Peyer's patch (tissue), 4 donors: ENCODE results near the gene CC2D2A. TPM values are rescaled to one million over a fixed set of nuclear protein-coding genes. Genes with fewer than 3 reads are reported as not detected.

Experiments
- DNase-seq, 3 donors: peaks; one replicate each; pipeline ENCODE4 v3.0.0-alpha.2; 2017 to 2019
- H3K27ac ChIP-seq, 4 donors: fragments of 200-600 bp; sonication (generic); one replicate each; pipeline ENCODE4 v1.5.1; 2016 to 2019
- H3K27me3 ChIP-seq, 2 donors: fragments of 200-600 bp; sonication (generic); one replicate each; pipeline ENCODE4 v1.5.1; 2019
- H3K36me3 ChIP-seq, 3 donors: fragments of 200-600 bp; sonication (generic); one replicate each; pipeline ENCODE4 v1.5.1; 2016 to 2019
- H3K4me1 ChIP-seq, 4 donors: fragments of 200-600 bp; sonication (generic); one replicate each; pipeline ENCODE4 v1.5.1; 2016 to 2019
- H3K4me3 ChIP-seq, 4 donors: fragments of 200-600 bp; sonication (generic); 1 replicate in 3 of 4; 2 replicates in 1 of 4; pipeline ENCODE4 v1.5.1; 2016 to 2019; ENCODE audit warnings: mild to moderate bottlenecking in 1 of 4
- H3K9me3 ChIP-seq, 4 donors: fragments of 200-600 bp; sonication (generic); one replicate each; pipeline ENCODE4 v1.5.1; 2016 to 2019; ENCODE audit warnings: mild to moderate bottlenecking in 1 of 4
- POLR2A ChIP-seq, 2 donors: fragments of 450-650 bp; IDR thresholded peaks; one replicate each; pipeline ENCODE4 v1.5.1; 2017; ENCODE audit warnings: antibody characterized with exemption in 2 of 2, mild to moderate bottlenecking in 2 of 2, moderate library complexity in 2 of 2
- total RNA-seq, 4 donors: library from RNA; depleted of rRNA; stranded (reverse); fragments of >200 nt; gene quantifications; one replicate each; pipeline ENCODE4 v1.1.0, GENCODE V29; 2016
- TF ChIP-seq, protein P1 (sequence below), 6 experiments: fragments of 450-650 bp in 4 of 6; fragments of 200-600 bp in 2 of 6; sonication (generic) in 1 of 6; IDR thresholded peaks; one replicate each; pipeline ENCODE4 v1.5.1; 2017 to 2019; ENCODE audit warnings: antibody characterized with exemption in 6 of 6, mild to moderate bottlenecking in 3 of 6, moderate library complexity in 1 of 6

CC2D2A gene
- total RNA-seq, 4 donors from 2014 or later = 7.3 to 45.4 (median 8.9) TPM

DNA sequence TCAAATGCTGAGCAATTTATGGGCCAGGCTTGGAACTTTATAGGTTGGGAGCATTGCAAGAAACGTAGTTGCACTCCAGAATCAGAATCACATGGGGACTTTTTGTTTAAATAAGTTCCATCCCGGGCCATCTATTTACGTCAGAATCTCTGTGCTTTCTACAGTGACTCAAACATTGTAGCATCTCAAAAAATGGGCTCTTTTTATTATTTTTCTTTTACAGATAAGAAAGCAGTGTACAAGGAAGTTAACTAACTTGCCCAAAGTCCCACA lies 10.2 kb downstream of the CC2D2A start:
- Histone ChIP-seq H3K4me1 (no peaks in the 10 kb centered on the region), H3K4me3 (peak overlapping the region in 3 of 4 donors; percentile 23 to 40 (median 31)), H3K27me3 (no peaks in the 10 kb centered on the region), H3K9me3 (no peaks in the 10 kb centered on the region), H3K27ac (peak overlapping the region in 2 of 4 donors; percentile 24 to 66), H3K36me3 (no peaks in the 10 kb centered on the region)
- DNase-seq = no peak
- no peak for TF ChIP-seq POLR2A (IDR thresholded peaks at IDR 0.05)
- TF ChIP-seq, protein P1, sequence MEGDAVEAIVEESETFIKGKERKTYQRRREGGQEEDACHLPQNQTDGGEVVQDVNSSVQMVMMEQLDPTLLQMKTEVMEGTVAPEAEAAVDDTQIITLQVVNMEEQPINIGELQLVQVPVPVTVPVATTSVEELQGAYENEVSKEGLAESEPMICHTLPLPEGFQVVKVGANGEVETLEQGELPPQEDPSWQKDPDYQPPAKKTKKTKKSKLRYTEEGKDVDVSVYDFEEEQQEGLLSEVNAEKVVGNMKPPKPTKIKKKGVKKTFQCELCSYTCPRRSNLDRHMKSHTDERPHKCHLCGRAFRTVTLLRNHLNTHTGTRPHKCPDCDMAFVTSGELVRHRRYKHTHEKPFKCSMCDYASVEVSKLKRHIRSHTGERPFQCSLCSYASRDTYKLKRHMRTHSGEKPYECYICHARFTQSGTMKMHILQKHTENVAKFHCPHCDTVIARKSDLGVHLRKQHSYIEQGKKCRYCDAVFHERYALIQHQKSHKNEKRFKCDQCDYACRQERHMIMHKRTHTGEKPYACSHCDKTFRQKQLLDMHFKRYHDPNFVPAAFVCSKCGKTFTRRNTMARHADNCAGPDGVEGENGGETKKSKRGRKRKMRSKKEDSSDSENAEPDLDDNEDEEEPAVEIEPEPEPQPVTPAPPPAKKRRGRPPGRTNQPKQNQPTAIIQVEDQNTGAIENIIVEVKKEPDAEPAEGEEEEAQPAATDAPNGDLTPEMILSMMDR (IDR thresholded peaks at IDR 0.05) = no peak

DNA sequence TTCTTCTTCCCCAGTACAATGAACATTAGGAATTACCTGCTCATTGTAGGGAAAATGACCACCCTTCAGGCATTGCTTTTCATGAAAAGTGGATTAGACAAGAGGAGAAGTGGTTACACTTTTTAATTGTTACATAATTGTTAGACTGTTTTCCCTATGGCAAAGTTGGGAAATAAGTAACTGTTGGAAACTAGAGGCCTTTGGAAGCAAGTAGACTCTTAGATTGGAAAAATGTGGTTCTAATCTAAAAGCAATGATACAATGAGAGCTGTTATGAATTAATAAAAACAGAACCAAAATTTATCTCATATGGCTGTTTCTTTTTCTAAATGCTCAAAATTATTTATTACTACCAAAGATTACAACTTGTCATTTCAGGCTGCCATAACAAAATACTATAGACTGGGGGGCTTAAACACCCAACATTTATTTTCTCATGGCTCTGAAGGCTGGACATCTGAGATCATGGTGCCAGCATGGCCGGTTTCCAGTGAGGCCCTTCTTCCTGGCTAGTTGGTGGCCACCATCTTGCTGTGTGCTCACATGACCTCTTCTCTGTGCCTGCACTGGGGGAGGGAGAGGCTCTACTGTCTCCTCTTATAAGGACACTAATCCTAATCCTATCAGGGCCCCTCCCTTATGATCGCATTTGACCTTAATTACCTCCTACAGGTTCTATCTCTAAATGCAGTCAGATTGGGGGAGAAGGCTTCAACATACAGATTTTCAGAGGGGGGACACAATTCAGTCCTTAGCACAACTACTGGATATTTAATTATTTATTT lies 12.5 kb downstream of the CC2D2A start:
- Histone ChIP-seq H3K36me3 (no peaks in the 10 kb centered on the region), H3K27ac (no peak overlapping the region), H3K4me3 (no peak overlapping the region), H3K27me3 (no peaks in the 10 kb centered on the region), H3K4me1 (no peaks in the 10 kb centered on the region), H3K9me3 (no peaks in the 10 kb centered on the region)
- no peak for TF ChIP-seq POLR2A (IDR thresholded peaks at IDR 0.05)
- TF ChIP-seq, protein P1 (IDR thresholded peaks at IDR 0.05) = no peak
- DNase-seq = no peak

DNA sequence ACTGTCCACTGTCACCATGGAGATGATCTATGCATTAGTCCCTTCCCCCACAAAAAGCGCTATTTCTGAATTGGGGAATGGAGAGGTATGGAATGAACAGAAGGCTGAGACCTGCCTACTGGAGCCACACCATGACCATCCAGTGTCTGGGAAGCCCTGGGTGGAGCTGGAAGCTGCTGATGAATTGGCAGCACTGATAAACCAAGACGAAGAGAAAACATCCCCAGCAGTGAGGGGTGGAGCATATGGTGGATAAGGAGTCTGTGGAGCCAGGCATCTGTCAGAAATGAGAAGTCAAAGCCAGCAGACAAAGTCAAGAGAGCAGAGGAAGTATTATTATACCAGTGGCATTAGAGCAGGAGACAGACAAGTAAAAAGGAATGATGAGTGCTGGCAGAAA lies 13.2 kb downstream of the CC2D2A start:
- H3K9me3 ChIP-seq = no peaks in the 10 kb centered on the region
- no peak for DNase-seq
- no peak overlapping the region for H3K27ac ChIP-seq
- H3K4me3 ChIP-seq = no peak overlapping the region
- H3K4me1 ChIP-seq = no peaks in the 10 kb centered on the region
- no peaks in the 10 kb centered on the region for H3K36me3 ChIP-seq
- no peaks in the 10 kb centered on the region for H3K27me3 ChIP-seq
- TF ChIP-seq POLR2A (IDR thresholded peaks at IDR 0.05) = no peak
- TF ChIP-seq, protein P1 (IDR thresholded peaks at IDR 0.05) = no peak

DNA sequence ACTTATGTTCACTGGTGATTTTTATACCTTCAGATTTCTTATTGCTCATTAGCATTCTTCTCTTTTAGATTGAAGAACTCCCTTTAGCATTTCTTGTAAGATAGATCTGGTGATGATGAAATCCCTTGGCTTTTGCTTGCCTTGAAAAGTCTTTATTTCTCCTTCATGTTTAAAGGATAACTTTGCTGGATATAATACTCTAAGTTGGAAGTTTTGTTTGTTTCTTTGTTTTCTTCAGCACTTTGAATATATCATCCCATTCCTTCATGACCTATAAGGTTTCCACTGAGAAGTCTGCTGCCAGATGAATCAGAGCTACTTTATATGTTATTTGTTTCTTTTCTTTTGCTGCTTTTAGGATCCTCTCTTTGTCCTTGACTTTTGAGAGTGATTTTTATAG lies 18.5 kb downstream of the CC2D2A start:
- Histone ChIP-seq H3K27me3 (no peaks in the 10 kb centered on the region), H3K36me3 (no peaks in the 10 kb centered on the region), H3K4me1 (no peaks in the 10 kb centered on the region), H3K27ac (no peak overlapping the region), H3K4me3 (no peak overlapping the region), H3K9me3 (peaks cover 0 to 4% (median 0%) of the 10 kb centered on the region in 4 donors)
- TF ChIP-seq, protein P1 (IDR thresholded peaks at IDR 0.05) = no peak
- TF ChIP-seq POLR2A (IDR thresholded peaks at IDR 0.05) = no peak
- DNase-seq = no peak

DNA sequence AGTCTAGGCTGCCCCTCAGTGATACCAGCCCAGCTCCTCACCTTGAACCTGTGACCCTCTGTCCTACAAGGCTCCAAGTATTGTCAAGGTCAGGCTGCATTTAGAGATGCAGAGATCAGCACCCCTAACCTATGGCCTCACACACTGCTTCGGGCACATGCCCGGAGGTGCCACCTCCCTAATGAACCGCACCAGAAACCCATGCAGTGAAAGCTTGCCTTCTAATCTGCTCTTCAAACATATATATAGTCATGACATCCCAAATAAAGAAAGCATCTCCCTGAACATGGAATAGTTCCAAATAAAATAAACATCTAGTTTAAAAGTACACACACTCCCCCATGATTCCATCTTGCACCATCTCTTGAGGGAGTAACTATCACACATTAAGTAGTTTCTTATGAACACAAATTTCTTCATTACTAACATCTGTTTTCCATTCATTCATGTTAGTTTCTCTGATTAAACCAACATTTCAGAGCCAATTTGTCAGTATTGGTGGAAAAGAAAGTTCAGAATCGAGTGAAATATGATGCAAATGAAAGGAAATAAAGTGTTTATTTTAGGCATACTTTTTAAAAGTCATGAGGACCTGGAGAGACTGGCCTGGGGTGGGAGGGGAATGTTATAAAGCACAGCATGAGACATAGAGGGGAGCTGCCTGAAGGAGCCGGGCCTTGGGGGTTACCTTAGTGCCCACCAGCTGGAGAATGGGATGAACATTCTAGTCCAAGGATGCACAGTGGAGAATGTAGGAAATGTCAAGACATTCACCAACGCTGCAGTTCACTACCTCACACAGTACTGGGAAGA lies 19.2 kb downstream of the CC2D2A start:
- no peaks in the 10 kb centered on the region for H3K27me3 ChIP-seq
- H3K4me1 ChIP-seq = no peaks in the 10 kb centered on the region
- no peak overlapping the region for H3K4me3 ChIP-seq
- H3K9me3 ChIP-seq = peaks cover 0 to 4% (median 0%) of the 10 kb centered on the region in 4 donors
- no peak for DNase-seq
- no peak overlapping the region for H3K27ac ChIP-seq
- TF ChIP-seq POLR2A (IDR thresholded peaks at IDR 0.05) = no peak
- TF ChIP-seq, protein P1 (IDR thresholded peaks at IDR 0.05) = no peak
- H3K36me3 ChIP-seq = no peaks in the 10 kb centered on the region
